HepG2 (cell line): Measurements from ENCODE around the gene HMBS. TPM values are rescaled to one million over a fixed set of nuclear protein-coding genes. Genes with fewer than 3 reads are reported as not detected.

Source experiments
- ARNT2 ChIP-seq: sonication (generic); formaldehyde crosslinking; IDR thresholded peaks from 2 replicates; pipeline ENCODE4 v1.8.0; 2022; ENCODE audit warnings: mild to moderate bottlenecking, low read depth, missing genetic modification reagents, moderate library complexity
- EHMT2 ChIP-seq: fragments of 200-600 bp; sonication (generic); IDR thresholded peaks from 2 replicates; pipeline ENCODE4 v1.7.0; 2017; ENCODE audit warnings: antibody characterized with exemption, low read depth, low read length, borderline replicate concordance
- GABPA ChIP-seq, 2 experiments: IDR thresholded peaks; 2 replicates each; pipeline ENCODE4 v1.6.1; 2011 to 2016; ENCODE audit warnings: low read depth in 2 of 2, low read length in 1 of 2, missing biosample characterization in 1 of 2, missing genetic modification characterization in 1 of 2
- MED8 ChIP-seq: sonication (generic); formaldehyde crosslinking; IDR thresholded peaks from 2 replicates; pipeline ENCODE4 v1.8.1; 2023; ENCODE audit warnings: mild to moderate bottlenecking, missing genetic modification reagents; ENCODE audit not compliant: insufficient replicate concordance
- NFKB2 ChIP-seq: sonication (generic); formaldehyde crosslinking; IDR thresholded peaks from 2 replicates; pipeline ENCODE4 v1.4.0; 2020; ENCODE audit warnings: missing genetic modification reagents, borderline replicate concordance
- THYN1 ChIP-seq: sonication (generic); formaldehyde crosslinking; IDR thresholded peaks from 2 replicates; pipeline ENCODE4 v1.8.1; 2023; ENCODE audit warnings: low read depth, mild to moderate bottlenecking, moderate library complexity, missing genetic modification reagents, borderline replicate concordance
- ZIK1 ChIP-seq: sonication (generic); formaldehyde crosslinking; IDR thresholded peaks from 2 replicates; pipeline ENCODE4 v1.5.0; 2020; ENCODE audit warnings: mild to moderate bottlenecking, low read depth, missing genetic modification reagents, borderline replicate concordance
- ZNF101 ChIP-seq: sonication (generic); formaldehyde crosslinking; IDR thresholded peaks from 2 replicates; pipeline ENCODE4 v1.4.0; 2020; ENCODE audit warnings: mild to moderate bottlenecking, low read depth, missing genetic modification reagents, borderline replicate concordance
- ZNF260 ChIP-seq: sonication (generic); formaldehyde crosslinking; IDR thresholded peaks from 2 replicates; pipeline ENCODE4 v1.4.0; 2020; ENCODE audit warnings: missing genetic modification reagents, low read depth, mild to moderate bottlenecking, borderline replicate concordance
- ZNF34 ChIP-seq: sonication (generic); formaldehyde crosslinking; IDR thresholded peaks from 2 replicates; pipeline ENCODE4 v1.4.0; 2020; ENCODE audit warnings: mild to moderate bottlenecking, missing genetic modification reagents, borderline replicate concordance
- ZNF644 ChIP-seq: IDR thresholded peaks from 2 replicates; pipeline ENCODE4 v1.6.1; 2016; ENCODE audit warnings: low read depth
- ZNF747 ChIP-seq: sonication (generic); formaldehyde crosslinking; IDR thresholded peaks from 2 replicates; pipeline ENCODE4 v1.8.1; 2023; ENCODE audit warnings: missing genetic modification reagents, mild to moderate bottlenecking, borderline replicate concordance
- ZNF883 ChIP-seq: sonication (generic); formaldehyde crosslinking; IDR thresholded peaks from 2 replicates; pipeline ENCODE4 v1.5.1; 2020; ENCODE audit warnings: mild to moderate bottlenecking, missing genetic modification reagents; ENCODE audit errors: not compliant biosample characterization
- ZSCAN12 ChIP-seq: sonication (generic); formaldehyde crosslinking; IDR thresholded peaks from 2 replicates; pipeline ENCODE4 v1.9.0; 2021; ENCODE audit warnings: mild to moderate bottlenecking, missing genetic modification reagents
- polyA plus RNA-seq, 8 experiments: library from polyadenylated mRNA; depleted of rRNA in 3 of 8; stranded (reverse) in 7 of 8; unstranded in 1 of 8; fragments of >200 nt; fragmentation: Illumina TruSeq in 4 of 8; extraction: Trizol in 4 of 8; gene quantifications; 2 replicates each; pipeline versions ENCODE4 v1.2.1 to v1.2.3, GENCODE V29; 2011 to 2016; ENCODE audit warnings: low read depth in 4 of 8, missing spikeins in 1 of 8, mixed read lengths in 1 of 8; ENCODE audit not compliant: insufficient read depth in 1 of 8
- total RNA-seq, 5 experiments: library from RNA; depleted of rRNA; stranded (reverse); fragments of >200 nt; fragmentation: Illumina TruSeq; extraction: Trizol; gene quantifications; 2 replicates each; pipeline ENCODE4 v1.2.3, GENCODE V29; 2016; ENCODE audit warnings: low read depth in 1 of 5
- TF ChIP-seq, protein P1 (sequence below): IDR thresholded peaks from 2 replicates; pipeline ENCODE4 v1.6.1; 2016; ENCODE audit warnings: missing biosample characterization, missing genetic modification reagents, low read depth
- TF ChIP-seq, protein P2 (sequence below): IDR thresholded peaks from 2 replicates; pipeline ENCODE4 v1.4.0; 2020; ENCODE audit warnings: mild to moderate bottlenecking, missing genetic modification reagents
- TF ChIP-seq, protein P3 (sequence below): sonication (generic); formaldehyde crosslinking; IDR thresholded peaks from 2 replicates; pipeline ENCODE4 v1.8.1; 2023; ENCODE audit warnings: missing genetic modification reagents, mild to moderate bottlenecking, borderline replicate concordance
- TF ChIP-seq, protein P4 (sequence below): sonication (generic); formaldehyde crosslinking; IDR thresholded peaks from 2 replicates; pipeline ENCODE4 v1.8.0; 2022; ENCODE audit warnings: mild to moderate bottlenecking, missing genetic modification reagents; ENCODE audit not compliant: insufficient replicate concordance
- TF ChIP-seq, protein P5 (sequence below): sonication (generic); formaldehyde crosslinking; IDR thresholded peaks from 2 replicates; pipeline ENCODE4 v1.5.0; 2020; ENCODE audit warnings: missing genetic modification reagents

The HMBS gene
- total and polyA plus RNA-seq, 2 of the 13 experiments (the other 11 are each of a cell fraction or from before 2014, with no cell fraction given): 9.4 to 46.9 TPM

DNA sequence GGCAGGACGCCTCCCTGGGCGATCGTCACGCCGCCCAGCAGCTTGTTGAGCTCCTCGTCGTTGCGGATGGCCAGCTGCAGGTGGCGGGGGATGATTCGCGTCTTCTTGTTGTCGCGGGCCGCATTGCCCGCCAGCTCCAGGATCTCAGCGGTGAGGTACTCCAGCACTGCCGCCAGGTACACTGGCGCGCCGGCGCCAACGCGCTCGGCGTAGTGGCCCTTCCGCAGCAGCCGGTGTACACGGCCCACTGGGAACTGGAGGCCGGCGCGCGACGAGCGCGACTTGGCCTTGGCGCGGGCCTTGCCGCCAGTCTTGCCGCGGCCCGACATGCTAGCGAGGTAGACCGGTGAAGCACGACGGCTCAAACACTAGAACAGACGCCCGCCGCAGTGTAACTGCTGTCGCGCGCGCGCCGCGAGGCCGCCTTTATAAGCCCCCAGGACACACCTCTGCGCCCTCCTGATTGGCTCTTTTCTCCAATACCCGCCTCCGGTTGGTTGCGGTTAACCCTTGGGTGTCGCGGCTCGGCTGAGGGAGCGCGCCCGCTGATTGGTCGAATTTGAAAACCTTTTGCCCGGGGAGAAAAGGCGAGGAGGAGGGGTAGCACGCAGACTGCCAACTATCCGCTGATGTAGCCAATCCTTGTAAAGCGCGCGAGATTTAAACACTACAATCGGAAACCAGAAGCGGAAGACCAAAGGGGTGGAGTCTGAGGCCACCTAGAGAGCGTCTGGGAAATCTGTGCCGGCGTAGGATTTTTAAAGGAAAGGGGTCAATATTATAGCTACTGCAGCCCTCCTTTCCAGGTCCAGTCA, 10.6 kb downstream of the HMBS start (continued):
- TF ChIP-seq, protein P1, sequence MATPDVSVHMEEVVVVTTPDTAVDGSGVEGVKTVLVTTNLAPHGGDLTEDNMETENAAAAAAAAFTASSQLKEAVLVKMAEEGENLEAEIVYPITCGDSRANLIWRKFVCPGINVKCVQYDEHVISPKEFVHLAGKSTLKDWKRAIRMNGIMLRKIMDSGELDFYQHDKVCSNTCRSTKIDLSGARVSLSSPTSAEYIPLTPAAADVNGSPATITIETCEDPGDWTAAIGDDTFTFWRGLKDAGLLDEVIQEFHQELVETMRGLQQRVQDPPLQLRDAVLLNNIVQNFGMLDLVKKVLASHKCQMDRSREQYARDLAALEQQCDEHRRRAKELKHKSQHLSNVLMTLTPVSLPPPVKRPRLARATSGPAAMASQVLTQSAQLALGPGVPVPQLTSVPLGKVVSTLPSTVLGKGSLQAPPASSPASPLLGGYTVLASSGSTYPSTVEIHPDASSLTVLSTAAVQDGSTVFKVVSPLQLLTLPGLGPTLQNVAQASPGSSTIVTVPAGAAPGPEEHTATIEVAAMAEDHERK (CRISPR knock-in tag): peak; percentile 69; the same call in 1 of the 2 replicates
- TF ChIP-seq, protein P2, sequence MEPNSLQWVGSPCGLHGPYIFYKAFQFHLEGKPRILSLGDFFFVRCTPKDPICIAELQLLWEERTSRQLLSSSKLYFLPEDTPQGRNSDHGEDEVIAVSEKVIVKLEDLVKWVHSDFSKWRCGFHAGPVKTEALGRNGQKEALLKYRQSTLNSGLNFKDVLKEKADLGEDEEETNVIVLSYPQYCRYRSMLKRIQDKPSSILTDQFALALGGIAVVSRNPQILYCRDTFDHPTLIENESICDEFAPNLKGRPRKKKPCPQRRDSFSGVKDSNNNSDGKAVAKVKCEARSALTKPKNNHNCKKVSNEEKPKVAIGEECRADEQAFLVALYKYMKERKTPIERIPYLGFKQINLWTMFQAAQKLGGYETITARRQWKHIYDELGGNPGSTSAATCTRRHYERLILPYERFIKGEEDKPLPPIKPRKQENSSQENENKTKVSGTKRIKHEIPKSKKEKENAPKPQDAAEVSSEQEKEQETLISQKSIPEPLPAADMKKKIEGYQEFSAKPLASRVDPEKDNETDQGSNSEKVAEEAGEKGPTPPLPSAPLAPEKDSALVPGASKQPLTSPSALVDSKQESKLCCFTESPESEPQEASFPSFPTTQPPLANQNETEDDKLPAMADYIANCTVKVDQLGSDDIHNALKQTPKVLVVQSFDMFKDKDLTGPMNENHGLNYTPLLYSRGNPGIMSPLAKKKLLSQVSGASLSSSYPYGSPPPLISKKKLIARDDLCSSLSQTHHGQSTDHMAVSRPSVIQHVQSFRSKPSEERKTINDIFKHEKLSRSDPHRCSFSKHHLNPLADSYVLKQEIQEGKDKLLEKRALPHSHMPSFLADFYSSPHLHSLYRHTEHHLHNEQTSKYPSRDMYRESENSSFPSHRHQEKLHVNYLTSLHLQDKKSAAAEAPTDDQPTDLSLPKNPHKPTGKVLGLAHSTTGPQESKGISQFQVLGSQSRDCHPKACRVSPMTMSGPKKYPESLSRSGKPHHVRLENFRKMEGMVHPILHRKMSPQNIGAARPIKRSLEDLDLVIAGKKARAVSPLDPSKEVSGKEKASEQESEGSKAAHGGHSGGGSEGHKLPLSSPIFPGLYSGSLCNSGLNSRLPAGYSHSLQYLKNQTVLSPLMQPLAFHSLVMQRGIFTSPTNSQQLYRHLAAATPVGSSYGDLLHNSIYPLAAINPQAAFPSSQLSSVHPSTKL (CRISPR knock-in tag): peak; percentile 66; the same call in 1 of the 2 replicates
- TF ChIP-seq ZNF34 (CRISPR knock-in tag) (no peak), ARNT2 (CRISPR knock-in tag) (peak; percentile 96), GABPA (IDR thresholded peaks at IDR 0.05; ENCODE audit: low read depth, low read length) (no peak), GABPA (CRISPR knock-in tag; IDR thresholded peaks at IDR 0.05; ENCODE audit: low read depth) (peak; percentile 64), ZIK1 (CRISPR knock-in tag) (peak; percentile 81), ZSCAN12 (CRISPR knock-in tag) (no peak; the same call in 1 of the 2 replicates), ZNF883 (CRISPR knock-in tag) (peak; percentile 80), ZNF101 (CRISPR knock-in tag) (no peak), ZNF747 (CRISPR knock-in tag) (peak; percentile 86), MED8 (CRISPR knock-in tag) (peak; percentile 65), EHMT2 (no peak), ZNF260 (CRISPR knock-in tag) (no peak), ZNF644 (CRISPR knock-in tag) (no peak), NFKB2 (CRISPR knock-in tag) (peak; percentile 75; the same call in 1 of the 2 replicates), THYN1 (CRISPR knock-in tag) (no peak; the same call in 1 of the 2 replicates)
- TF ChIP-seq, protein P3, sequence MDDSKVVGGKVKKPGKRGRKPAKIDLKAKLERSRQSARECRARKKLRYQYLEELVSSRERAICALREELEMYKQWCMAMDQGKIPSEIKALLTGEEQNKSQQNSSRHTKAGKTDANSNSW (CRISPR knock-in tag): peak; percentile 78
- TF ChIP-seq, protein P4, sequence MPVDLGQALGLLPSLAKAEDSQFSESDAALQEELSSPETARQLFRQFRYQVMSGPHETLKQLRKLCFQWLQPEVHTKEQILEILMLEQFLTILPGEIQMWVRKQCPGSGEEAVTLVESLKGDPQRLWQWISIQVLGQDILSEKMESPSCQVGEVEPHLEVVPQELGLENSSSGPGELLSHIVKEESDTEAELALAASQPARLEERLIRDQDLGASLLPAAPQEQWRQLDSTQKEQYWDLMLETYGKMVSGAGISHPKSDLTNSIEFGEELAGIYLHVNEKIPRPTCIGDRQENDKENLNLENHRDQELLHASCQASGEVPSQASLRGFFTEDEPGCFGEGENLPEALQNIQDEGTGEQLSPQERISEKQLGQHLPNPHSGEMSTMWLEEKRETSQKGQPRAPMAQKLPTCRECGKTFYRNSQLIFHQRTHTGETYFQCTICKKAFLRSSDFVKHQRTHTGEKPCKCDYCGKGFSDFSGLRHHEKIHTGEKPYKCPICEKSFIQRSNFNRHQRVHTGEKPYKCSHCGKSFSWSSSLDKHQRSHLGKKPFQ (CRISPR knock-in tag): peak; percentile 71
- TF ChIP-seq, protein P5, sequence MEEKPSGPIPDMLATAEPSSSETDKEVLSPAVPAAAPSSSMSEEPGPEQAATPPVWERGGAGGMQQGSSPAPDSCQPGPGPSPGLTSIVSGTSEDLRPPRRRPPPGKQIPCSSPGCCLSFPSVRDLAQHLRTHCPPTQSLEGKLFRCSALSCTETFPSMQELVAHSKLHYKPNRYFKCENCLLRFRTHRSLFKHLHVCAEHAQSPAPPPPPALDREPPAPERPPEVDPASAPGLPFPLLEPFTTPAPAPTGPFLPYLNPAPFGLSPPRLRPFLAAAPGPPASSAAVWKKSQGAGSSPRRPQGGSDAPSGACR (CRISPR knock-in tag): peak; percentile 89; the same call in 1 of the 2 replicates
